HG02884 (cell line): Measurements from ENCODE around the gene CCDC92.

Experiments used
- ATAC-seq: cut with Tn5 transposase; IDR thresholded peaks from one replicate; pipeline ENCODE4 v1.9.1; 2021; ENCODE audit warnings: mild to moderate bottlenecking, moderate library complexity; ENCODE audit not compliant: unreplicated experiment

Gene CCDC92

GRCh38 chr12:124002654-124003053 lies 30.0 kb upstream of the CCDC92 start:
- no peak for ATAC-seq

DNA sequence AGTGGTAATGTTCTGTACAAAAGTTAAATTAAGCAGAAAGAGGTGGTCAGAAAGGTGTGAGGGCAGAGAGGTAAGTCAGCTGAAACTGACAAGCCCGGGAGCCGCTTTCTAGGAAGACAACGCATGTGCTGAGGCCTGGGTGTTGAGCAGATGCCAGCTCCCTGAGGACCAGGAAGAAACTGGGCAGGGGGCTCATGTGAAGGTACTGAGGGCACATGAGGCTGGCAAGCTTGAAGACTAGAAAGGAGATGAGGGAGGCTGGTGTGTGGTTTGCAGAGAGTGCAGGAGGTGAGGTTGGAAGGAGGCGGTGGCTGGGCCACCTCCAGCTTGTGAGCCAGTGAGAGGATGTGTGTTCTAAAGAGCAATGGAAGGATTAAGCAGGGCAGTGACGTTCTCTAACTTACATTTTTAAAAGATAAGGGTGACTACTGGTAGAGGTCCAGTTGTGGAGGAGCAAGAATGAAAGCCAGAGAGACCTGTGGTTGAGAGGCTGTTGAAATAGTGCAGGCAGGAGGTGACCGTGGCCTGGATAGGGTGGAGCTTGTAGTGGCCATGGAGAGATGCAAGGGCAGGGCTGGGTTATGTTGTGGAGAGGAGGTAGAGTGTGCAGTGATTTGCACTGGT lies 29.5 kb upstream of the CCDC92 start:
- no peak for ATAC-seq

GRCh38 chr12:124001343-124001742 lies 28.7 kb upstream of the CCDC92 start:
- no peak for ATAC-seq

- ATAC-seq, result no peak
These were observed 27.5 kb upstream of the CCDC92 start for GRCh38 chr12:124000111-124000510.

DNA sequence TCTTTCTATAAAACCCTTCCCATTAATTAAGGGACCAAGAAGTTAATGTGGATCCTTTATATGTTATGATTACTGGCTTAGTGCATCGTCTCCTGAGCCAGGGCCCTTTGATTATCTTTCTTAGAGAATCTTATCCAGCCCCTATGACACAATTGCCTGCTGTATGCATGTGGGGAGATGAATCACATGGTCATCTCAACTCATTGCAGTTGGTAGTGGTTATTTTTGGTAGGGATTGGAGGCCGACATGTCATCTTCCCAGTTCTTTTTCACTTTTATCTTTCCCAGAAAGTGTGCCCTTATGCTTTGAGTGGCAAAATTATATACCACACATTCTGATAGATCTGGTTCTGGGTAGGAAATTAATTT lies 26.3 kb upstream of the CCDC92 start:
- ATAC-seq, result no peak

DNA sequence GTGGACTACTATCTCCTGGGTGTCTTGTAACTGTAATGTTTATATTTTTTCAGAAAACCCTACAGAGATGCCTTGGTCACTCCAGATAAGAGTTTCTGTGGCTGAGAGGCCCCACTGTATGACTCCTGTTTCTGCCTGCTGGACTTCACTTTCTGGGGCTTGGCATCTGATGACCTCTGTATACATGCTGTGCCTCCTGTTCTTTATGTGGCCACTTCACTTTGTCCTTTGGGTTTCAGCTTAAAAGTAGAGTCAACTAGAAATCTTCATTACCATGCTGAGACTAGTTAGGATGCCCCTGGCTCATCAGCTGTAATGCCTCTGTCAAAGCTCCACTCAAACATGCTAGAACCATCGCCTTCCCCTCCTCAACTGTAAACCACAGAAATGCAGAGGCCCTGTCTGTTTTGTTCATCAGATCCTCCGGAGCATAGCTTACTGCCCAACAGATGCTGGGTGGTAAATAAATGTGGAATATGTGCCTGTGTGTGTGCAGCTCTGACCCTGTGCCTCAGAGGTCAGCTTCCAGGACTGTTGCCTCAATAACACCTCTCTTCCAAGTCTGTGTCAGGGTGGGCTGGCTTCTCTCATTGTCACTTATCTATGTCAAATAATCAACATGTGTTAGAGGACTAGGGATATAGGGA lies 25.8 kb upstream of the CCDC92 start:
- no peak for ATAC-seq

- ATAC-seq, result no peak
These were observed 25.3 kb upstream of the CCDC92 start for GRCh38 chr12:123997908-123998307.

DNA sequence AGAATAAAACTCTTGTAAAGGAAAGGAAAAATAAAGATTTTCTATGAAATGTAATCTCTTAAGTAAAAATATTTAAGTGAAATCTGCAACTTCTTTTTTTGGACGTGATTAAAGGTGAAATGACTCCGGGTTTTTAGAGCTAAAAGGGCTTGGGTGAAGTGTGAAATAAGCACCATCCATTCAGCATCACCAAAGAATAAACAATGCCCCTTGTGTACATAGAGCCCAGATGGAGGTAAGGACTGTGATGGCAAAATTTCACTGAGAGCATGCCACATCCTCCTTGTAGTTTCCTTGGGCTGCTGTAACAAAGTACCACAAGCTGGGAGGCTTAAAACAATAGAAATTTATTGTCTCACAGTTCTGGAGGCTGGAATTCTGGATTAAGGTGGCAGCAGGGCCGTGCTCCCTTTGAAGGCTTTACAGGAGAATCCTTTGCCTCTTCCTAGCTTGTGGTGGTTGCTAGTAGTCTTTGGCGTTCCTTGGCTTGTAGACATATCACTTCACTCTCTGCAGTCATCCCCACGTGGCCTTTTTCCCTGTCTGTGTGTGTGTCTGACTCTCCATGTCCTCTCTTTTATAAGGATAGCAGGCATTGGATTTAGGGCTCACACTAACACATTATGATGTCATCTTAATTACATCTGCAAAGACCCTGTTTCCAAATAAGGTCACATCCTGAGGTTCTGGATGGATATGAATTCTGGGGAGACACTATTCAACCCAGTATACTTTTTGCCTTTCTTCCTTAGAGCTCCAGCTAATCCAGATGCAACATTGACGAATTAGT lies 24.6 kb upstream of the CCDC92 start:
- no peak for ATAC-seq

DNA sequence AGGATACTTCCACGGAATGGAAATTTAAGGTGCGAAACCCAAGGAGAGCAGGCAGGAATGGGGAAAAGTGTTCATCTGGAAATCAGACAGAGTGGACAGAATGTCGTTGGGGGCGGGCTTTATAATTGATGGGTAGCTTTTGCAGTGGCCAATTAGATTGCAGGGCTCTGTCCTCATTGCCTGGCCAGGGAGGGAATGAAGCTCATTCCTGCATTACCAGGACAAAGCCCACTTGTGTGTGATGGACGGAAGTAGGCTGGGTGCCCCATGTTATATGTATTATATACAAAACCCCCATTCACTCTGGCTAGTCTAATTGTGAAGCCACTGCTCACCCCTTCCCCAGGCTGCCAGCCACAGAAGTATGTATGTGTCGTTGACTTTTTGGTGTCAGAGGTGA lies 23.9 kb upstream of the CCDC92 start:
- ATAC-seq, result no peak

GRCh38 chr12:123995023-123995748 lies 22.6 kb upstream of the CCDC92 start:
- no peak for ATAC-seq

DNA sequence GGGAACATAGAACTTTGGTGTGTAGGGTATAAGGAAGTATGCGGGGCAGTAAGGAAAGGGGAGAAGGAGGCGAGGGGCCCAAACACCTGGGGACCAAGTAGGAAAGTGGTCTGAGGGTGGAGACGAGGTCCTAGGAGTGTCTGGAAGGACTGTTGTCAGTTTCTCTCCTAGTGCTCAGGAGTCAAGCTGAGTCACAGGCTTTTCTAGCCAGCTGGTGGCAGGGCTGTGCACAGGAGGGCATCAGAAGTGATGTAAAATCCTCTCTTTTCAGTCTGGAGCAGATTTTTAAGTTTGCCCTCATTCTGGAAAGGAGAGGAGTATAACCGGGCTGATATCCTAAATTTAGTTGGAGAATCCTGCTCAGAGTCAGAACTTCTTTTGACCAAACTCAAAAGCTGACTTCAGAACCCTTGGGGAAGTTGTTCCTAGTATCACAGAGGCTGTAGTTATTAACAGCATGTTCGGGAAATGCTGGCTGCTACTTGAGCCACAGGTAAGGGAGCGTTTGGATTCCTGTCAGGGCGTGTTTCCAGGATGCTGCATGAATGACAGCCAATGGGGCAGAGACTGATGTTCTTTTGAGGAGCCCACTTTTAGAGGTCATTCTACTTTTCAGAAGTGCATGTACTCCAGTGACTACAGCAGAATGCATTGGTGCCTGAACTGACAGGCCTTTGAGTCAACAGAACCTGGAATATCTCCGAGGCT lies 19.6 kb upstream of the CCDC92 start:
- no peak for ATAC-seq

DNA sequence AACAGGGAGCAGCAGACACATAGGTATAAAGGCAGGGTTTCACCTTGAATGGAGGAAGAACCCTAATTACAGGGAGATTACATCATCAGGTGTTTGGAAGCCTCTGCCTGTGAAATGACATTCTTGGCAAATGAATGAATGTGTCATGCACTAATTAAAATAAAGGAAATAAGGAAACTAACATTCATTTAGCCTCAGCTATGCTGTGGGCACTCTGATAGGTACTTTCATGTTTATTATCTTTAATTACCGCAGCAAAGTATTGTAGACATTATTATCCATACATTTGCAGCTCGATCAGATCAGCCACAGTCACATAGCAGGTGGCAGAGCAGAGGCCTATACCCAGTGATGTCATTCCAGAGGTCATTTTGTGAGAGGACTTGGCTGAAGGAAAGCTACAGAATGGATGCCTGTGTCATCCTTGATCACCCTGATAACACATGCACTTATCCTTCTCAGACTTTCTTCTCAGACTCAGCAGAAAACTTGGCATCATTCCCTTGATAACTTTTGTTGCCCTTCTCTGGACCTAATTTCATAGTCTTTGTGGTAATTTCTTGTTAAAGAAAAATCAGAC lies 18.8 kb upstream of the CCDC92 start:
- no peak for ATAC-seq

DNA sequence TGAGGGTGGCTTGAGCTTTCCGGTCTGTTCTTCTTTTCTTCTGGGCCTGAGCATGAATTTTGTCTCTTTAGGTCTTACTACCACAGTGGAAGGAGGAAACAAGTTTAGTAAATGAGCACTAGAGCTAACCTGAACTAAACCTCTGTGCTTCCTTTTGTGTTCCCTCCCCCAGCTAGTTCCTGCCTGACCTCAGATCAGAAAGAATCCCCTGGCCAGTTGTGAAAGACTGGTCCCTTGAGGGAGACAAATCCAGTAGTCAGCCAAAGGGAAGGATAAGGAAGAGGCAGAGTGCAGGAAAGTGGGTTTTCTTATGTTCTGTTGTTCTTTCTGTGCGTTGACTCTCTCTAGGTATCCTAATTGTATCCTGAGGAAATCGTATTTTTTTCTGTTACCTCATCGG lies 17.9 kb upstream of the CCDC92 start:
- ATAC-seq, result no peak

GRCh38 chr12:123989753-123990152 lies 17.1 kb upstream of the CCDC92 start:
- no peak for ATAC-seq

- no peak for ATAC-seq
These were observed 16.5 kb upstream of the CCDC92 start for GRCh38 chr12:123989168-123989567.

- no peak for ATAC-seq
These were observed 14.4 kb upstream of the CCDC92 start for GRCh38 chr12:123987022-123987421.

GRCh38 chr12:123986374-123986965 lies 13.8 kb upstream of the CCDC92 start:
- ATAC-seq, result no peak

DNA sequence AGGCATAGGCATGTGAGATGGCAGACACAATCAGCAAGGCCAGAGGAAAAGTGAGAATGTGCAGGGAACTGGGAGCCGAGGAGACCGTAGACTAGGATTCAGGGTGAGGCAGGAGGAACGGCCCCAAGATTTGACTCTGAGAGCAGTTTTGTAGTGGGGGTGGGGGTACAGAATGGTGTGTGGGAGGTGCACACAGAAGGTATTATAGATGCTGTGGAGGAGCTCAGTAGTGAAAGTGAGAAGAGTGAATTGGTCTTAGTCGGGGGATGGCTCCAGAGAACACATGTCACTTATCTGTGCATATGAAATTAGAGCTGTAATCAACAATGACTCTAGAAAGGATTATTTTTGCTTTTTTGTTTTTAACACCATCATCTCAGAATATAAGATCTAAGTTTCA lies 12.3 kb upstream of the CCDC92 start:
- no peak for ATAC-seq

DNA sequence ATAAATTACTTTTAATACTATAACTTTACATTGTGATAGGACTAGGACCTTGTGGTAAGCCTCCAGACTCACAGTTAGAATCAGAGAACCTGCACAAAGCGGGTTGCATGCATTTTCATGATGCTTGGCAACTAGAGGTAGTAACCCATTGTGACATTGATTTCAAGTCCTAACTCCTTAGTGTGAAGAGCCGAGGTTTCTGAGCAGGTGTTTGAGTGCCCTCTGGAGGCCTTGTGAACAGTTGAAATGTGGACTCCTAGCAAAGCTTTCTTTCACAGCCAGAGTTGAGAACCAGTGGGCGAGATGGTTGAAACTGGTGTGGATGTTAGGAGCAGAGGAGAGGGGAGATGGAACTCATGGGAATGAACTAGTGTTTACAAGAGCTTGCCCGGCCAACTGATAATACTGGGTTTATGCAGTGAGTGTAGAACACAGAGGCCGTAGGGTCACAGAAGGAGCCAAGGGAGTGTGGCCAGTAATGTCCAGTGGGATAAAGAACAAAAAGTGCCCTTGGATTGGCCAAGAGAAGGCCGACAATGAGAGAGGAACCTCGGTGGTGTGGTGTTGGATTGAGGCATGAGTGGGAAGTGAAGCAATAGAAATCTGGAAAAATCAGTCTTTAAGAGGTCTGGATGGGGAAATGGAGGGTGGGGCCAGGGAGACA lies 11.3 kb upstream of the CCDC92 start:
- ATAC-seq, result no peak

DNA sequence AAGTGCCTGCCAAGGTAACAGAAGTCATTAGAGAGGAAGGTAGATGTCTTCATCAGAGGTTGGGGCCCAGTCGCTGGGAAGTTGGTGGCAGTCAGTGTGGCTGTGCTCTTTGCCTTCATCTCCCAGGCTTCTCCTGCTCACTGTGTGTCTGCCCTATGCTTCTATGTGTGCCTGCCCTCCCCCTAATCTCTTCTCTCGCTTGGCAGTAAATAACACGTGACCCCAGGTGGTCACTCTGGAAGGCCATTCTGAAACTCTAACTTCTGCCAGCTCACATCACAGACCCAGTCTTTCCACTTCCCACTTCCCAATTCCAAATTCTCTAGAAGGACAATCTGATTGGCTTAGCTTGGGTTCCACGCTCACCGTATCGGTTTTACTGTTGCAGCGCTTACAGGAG lies 9.6 kb upstream of the CCDC92 start:
- ATAC-seq, result no peak
